NB4 (cell line): ENCODE measurements around the gene MYNN.

Experiments
- DNase-seq: peaks from one replicate; pipeline ENCODE4 v3.0.0; 2010; ENCODE audit warnings: low read depth
- H3K4me3 ChIP-seq: one replicate; pipeline ENCODE4 v1.5.1; 2011; ENCODE audit warnings: mild to moderate bottlenecking, low read depth, low read length, moderate library complexity
- CTCF ChIP-seq: IDR thresholded peaks from one replicate; pipeline ENCODE4 v1.5.1; 2012; ENCODE audit warnings: low read depth, low read length
- MAX ChIP-seq: IDR thresholded peaks from 2 replicates; pipeline ENCODE4 v1.6.1; 2011; ENCODE audit warnings: low read depth, low read length
- MYC ChIP-seq: IDR thresholded peaks from 2 replicates; pipeline ENCODE4 v1.6.1; 2011; ENCODE audit warnings: low read depth, low read length
- POLR2A ChIP-seq: IDR thresholded peaks from 2 replicates; pipeline ENCODE4 v1.6.1; 2011; ENCODE audit warnings: mild to moderate bottlenecking; ENCODE audit not compliant: insufficient read length; ENCODE audit errors: extremely low read depth

The MYNN gene

GRCh38 chr3:169835533-169835932 is 62.3 kb downstream of the MYNN start:
- no peak for DNase-seq
- no peak for TF ChIP-seq CTCF
- no peak for TF ChIP-seq MAX
- TF ChIP-seq POLR2A: no peak
- no peak for TF ChIP-seq MYC
- no peak overlapping the region for H3K4me3 ChIP-seq

- DNase-seq: no peak
- H3K4me3 ChIP-seq: no peak overlapping the region
- no peak for TF ChIP-seq MAX
- TF ChIP-seq POLR2A: no peak
- no peak for TF ChIP-seq MYC
- no peak for TF ChIP-seq CTCF
These were observed 63.1 kb downstream of the MYNN start for GRCh38 chr3:169836078-169836941.

GRCh38 chr3:169836942-169837275 is 63.7 kb downstream of the MYNN start:
- DNase-seq: no peak
- TF ChIP-seq MAX (no peak), CTCF (no peak), MYC (no peak), POLR2A (no peak)
- no peak overlapping the region for H3K4me3 ChIP-seq

- no peak overlapping the region for H3K4me3 ChIP-seq
- TF ChIP-seq CTCF (no peak), POLR2A (no peak), MYC (no peak), MAX (no peak)
These were observed 65.4 kb downstream of the MYNN start for GRCh38 chr3:169838511-169839030.

More at GRCh38 chr3:169838511-169839030, 65.4 kb downstream of the MYNN start:
- no peak for DNase-seq
